OCI-LY3 (cell line): ENCODE data around the gene HMGN3.

Experiments used
- H2AFZ ChIP-seq: fragments of 200-600, 300-600 bp; shearing (Covaris generic); 2 replicates; pipeline ENCODE4 v1.6.0; 2014; ENCODE audit warnings: antibody characterized with exemption, low read depth, low read length
- H3K27ac ChIP-seq: fragments of 200-600, 300-600 bp; sonication (generic); 2 replicates; pipeline ENCODE4 v1.5.1; 2014; ENCODE audit warnings: mild to moderate bottlenecking, low read length, moderate library complexity, mixed read lengths
- H3K27me3 ChIP-seq: fragments of 200-600, 300-600 bp; sonication (generic); 2 replicates; pipeline ENCODE4 v1.6.1; 2014; ENCODE audit warnings: low read depth, low read length, mixed read lengths
- H3K36me3 ChIP-seq: fragments of 200-600, 300-600 bp; sonication (generic); replicated peaks from 2 replicates; pipeline ENCODE3; 2014; ENCODE audit warnings: low read depth, low read length, mixed read lengths
- H3K4me1 ChIP-seq: fragments of 300-600, 200-600 bp; sonication (generic); 2 replicates; pipeline ENCODE4 v1.6.1; 2014; ENCODE audit warnings: low read length, mixed read lengths
- H3K4me2 ChIP-seq: fragments of 200-600, 300-600 bp; sonication (generic); 2 replicates; pipeline ENCODE4 v1.6.1; 2014; ENCODE audit warnings: low read length, mixed read lengths
- H3K4me3 ChIP-seq: fragments of 300-600, 200-600 bp; sonication (generic); 2 replicates; pipeline ENCODE4 v1.5.1; 2014; ENCODE audit warnings: antibody characterized with exemption, mild to moderate bottlenecking, low read length, moderate library complexity
- H3K79me2 ChIP-seq: fragments of 300-600, 200-600 bp; shearing (Covaris generic); 2 replicates; pipeline ENCODE4 v1.6.1; 2014; ENCODE audit warnings: mild to moderate bottlenecking, low read length, mixed read lengths
- H3K9ac ChIP-seq: fragments of 300-600, 200-600 bp; shearing (Covaris generic); 2 replicates; pipeline ENCODE4 v1.6.0; 2014; ENCODE audit warnings: mild to moderate bottlenecking, low read length, moderate library complexity
- H3K9me3 ChIP-seq: fragments of 200-600, 300-600 bp; shearing (Covaris generic); 2 replicates; pipeline ENCODE4 v1.6.1; 2014; ENCODE audit warnings: low read length, mixed read lengths; ENCODE audit not compliant: insufficient read depth
- H4K20me1 ChIP-seq: fragments of 200-600, 300-600 bp; sonication (generic); 2 replicates; pipeline ENCODE4 v1.6.1; 2016; ENCODE audit warnings: low read length, mixed read lengths; ENCODE audit not compliant: insufficient read depth
- CTCF ChIP-seq: fragments of 200-600, 300-600 bp; sonication (generic); IDR thresholded peaks from 2 replicates; pipeline ENCODE4 v1.5.1; 2014; ENCODE audit warnings: antibody characterized with exemption, low read length, low read depth
- EZH2phosphoT487 ChIP-seq: fragments of 200-600 bp; shearing (Covaris generic); IDR thresholded peaks from 2 replicates; pipeline ENCODE4 v1.6.1; 2018; ENCODE audit warnings: antibody characterized with exemption, mixed run types, low read depth

HMGN3 gene

GRCh38 chr6:79208816-79209215, 25.7 kb downstream of the HMGN3 start:
- H3K9me3 ChIP-seq: no peaks in the 10 kb centered on the region
- H3K27ac ChIP-seq: no peak overlapping the region
- no peaks in the 10 kb centered on the region for H3K79me2 ChIP-seq
- no peaks in the 10 kb centered on the region for H3K4me1 ChIP-seq
- no peaks in the 10 kb centered on the region for H3K27me3 ChIP-seq
- no peak overlapping the region for H3K9ac ChIP-seq
- H4K20me1 ChIP-seq: no peaks in the 10 kb centered on the region
- no peak overlapping the region for H3K4me2 ChIP-seq
- H3K4me3 ChIP-seq: no peak overlapping the region
- peaks cover 12% of the 10 kb centered on the region for H3K36me3 ChIP-seq
- TF ChIP-seq EZH2phosphoT487 (no peak), CTCF (no peak)
- H2AFZ ChIP-seq: no peak overlapping the region

GRCh38 chr6:79203753-79204253, 30.7 kb downstream of the HMGN3 start:
- no peaks in the 10 kb centered on the region for H3K27me3 ChIP-seq
- H4K20me1 ChIP-seq: no peaks in the 10 kb centered on the region
- no peak for TF ChIP-seq CTCF
- TF ChIP-seq EZH2phosphoT487: no peak
- H3K4me2 ChIP-seq: no peak overlapping the region
- no peak overlapping the region for H2AFZ ChIP-seq
- no peaks in the 10 kb centered on the region for H3K9me3 ChIP-seq
- H3K36me3 ChIP-seq: peaks cover 11% of the 10 kb centered on the region
- H3K79me2 ChIP-seq: no peaks in the 10 kb centered on the region
- H3K27ac ChIP-seq: no peak overlapping the region
- H3K4me1 ChIP-seq: no peaks in the 10 kb centered on the region
- H3K9ac ChIP-seq: no peak overlapping the region
- no peak overlapping the region for H3K4me3 ChIP-seq

GRCh38 chr6:79202556-79202955, 31.9 kb downstream of the HMGN3 start:
- Histone ChIP-seq H2AFZ (no peak overlapping the region), H3K9ac (no peak overlapping the region), H4K20me1 (no peaks in the 10 kb centered on the region), H3K27ac (no peak overlapping the region), H3K9me3 (no peaks in the 10 kb centered on the region), H3K4me2 (no peak overlapping the region), H3K4me3 (no peak overlapping the region), H3K4me1 (no peaks in the 10 kb centered on the region), H3K36me3 (peaks cover 9% of the 10 kb centered on the region), H3K79me2 (no peaks in the 10 kb centered on the region), H3K27me3 (no peaks in the 10 kb centered on the region)
- TF ChIP-seq EZH2phosphoT487 (no peak), CTCF (no peak)

GRCh38 chr6:79201983-79202382, 32.5 kb downstream of the HMGN3 start:
- Histone ChIP-seq H3K9ac (no peak overlapping the region), H3K27ac (no peak overlapping the region), H3K4me1 (no peaks in the 10 kb centered on the region), H3K36me3 (peaks cover 7% of the 10 kb centered on the region), H3K4me3 (no peak overlapping the region), H3K4me2 (no peak overlapping the region), H2AFZ (no peak overlapping the region), H3K79me2 (no peaks in the 10 kb centered on the region), H4K20me1 (no peaks in the 10 kb centered on the region), H3K9me3 (no peaks in the 10 kb centered on the region), H3K27me3 (no peaks in the 10 kb centered on the region)
- TF ChIP-seq EZH2phosphoT487 (no peak), CTCF (no peak)
